HG02884 (cell line): ENCODE measurements around the gene TREH.

Experiments used
- ATAC-seq: cut with Tn5 transposase; IDR thresholded peaks from one replicate; pipeline ENCODE4 v1.9.1; 2021; ENCODE audit warnings: mild to moderate bottlenecking, moderate library complexity; ENCODE audit not compliant: unreplicated experiment

TREH gene

DNA sequence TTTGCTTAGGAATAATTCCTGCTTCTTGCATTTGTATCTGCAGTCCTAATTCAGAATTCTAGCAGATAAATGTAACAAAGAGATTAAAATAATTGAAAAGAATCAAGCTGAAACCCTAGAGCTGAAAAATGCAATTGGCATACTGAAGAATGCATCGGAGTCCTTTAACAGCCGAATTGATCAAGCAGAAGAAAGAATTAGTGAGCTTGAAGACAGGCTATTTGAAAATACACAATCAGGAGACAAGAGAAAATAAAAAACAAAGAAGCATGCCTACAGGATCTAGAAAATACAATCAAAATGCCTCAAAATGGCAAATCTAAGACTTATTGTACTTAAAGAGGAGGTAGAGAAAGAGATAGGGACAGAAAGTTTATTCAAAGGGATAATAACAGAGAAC lies 8.2 kb downstream of the TREH start:
- no peak for ATAC-seq

DNA sequence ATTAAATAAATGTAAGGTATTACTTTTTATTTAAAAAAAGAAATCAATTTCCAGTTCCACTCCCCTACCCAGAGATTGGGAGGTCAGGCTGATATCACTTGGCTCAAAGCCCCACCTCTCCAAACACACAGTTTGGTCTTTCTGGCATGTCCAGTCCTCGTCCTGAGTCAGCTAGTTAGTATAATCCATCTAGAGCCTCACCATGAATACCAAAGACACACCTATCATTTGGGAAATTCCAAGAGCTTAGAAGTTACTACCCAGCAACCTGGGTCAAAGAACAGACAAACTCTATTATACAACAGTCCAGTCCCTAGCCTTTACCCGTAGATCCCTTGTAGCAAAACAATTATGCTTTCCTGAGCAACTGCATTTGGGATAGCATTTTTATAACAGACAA lies 9.4 kb downstream of the TREH start:
- no peak for ATAC-seq

DNA sequence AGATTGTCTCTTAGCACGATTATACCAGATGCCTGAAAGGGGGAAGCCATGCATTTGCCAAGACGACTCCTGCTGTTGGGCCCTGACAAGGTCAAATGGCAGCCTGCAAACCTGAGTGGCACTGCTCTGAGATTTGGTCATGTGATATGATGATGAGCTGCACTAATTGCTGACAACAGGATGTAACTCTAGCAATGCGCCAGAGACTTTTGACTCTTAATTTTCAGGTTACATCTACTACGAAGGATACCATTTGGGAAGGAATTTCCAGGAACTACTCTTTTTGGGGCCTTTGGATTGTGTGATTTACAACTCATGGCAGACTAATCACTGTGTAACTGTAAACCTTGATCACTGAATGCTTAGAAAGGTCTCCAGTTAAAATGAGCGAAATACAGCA lies 13.1 kb downstream of the TREH start:
- ATAC-seq: no peak

DNA sequence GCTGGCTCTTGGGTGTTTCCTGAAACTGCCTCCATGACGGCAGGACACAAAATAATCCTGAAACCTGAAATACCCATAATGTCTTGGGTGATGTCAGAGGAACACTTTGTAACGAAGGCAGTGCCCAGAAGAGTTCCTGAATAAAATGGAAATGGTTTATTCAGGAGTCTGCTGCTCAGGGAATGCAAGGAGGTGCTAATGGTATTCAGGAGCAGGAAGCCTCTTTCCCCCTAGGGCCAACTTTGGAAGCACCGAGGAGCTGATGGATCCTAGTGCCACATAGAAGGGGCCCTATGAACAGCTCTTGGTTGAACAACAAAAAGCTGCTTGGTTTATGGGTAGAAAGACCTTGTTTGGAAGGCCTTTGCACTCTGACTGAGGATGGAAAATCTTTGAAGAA lies 15.5 kb downstream of the TREH start:
- ATAC-seq: no peak

DNA sequence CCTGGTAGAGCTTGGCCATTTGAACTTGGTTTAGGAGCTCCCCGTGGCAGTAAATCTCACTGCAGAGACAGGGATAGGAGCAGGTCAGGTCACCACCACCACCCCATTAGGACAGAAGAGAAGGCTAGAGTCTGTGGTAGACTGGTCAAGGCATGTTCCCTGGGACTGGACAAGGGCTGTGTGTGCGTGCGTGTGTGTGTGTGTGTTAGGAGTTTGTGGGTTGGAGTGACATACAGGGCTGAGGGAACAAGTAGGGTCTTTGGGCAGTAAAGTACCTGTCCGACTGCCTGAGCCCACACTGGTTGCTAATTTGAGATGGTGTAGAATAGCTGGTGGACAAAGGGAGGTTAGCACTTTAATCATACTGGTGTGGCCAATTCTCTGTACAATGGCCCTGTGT lies 16.1 kb downstream of the TREH start:
- no peak for ATAC-seq

DNA sequence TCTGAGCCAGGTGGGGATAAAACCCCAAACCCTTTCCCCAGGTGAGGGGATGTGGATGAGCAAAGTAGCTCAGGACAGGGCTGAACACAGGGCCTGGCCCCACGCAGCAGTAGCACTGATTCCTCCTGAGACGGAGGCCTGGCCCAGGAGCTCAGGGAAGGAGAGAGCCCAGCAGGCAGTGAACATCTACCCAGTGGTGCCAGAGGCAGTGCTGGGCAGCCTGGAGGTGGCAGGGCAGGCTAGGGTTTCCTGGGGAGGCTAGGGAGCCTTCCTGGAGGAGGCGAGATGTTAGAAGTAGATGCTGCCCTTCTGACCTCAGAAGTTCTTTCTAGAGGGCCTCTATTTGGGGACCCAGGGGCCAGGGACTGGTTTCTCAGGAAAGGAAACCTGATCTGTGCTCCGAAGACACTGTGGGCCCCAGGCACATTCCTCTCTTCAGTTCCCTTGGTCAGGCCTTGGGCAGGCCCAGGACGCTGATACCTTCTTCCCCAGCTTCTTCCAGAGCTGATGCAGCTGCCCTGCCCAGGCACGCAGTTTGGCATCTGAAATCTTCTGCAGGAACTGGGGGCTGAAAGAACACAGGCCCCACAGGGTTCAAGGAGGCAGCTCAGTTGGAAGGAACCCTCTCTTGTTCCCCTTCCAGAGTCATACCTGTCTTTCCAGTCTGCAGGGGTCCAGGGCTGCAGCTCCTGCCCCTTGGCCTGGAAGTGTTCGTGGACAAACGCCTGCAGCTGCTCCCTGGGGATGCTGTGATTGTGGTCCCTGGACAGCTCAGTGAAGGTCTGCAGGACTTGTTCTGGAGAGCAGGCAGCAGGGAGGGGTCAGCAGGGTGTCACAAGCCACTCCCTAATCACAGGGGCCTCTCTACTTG lies 16.8 kb downstream of the TREH start:
- ATAC-seq: no peak

DNA sequence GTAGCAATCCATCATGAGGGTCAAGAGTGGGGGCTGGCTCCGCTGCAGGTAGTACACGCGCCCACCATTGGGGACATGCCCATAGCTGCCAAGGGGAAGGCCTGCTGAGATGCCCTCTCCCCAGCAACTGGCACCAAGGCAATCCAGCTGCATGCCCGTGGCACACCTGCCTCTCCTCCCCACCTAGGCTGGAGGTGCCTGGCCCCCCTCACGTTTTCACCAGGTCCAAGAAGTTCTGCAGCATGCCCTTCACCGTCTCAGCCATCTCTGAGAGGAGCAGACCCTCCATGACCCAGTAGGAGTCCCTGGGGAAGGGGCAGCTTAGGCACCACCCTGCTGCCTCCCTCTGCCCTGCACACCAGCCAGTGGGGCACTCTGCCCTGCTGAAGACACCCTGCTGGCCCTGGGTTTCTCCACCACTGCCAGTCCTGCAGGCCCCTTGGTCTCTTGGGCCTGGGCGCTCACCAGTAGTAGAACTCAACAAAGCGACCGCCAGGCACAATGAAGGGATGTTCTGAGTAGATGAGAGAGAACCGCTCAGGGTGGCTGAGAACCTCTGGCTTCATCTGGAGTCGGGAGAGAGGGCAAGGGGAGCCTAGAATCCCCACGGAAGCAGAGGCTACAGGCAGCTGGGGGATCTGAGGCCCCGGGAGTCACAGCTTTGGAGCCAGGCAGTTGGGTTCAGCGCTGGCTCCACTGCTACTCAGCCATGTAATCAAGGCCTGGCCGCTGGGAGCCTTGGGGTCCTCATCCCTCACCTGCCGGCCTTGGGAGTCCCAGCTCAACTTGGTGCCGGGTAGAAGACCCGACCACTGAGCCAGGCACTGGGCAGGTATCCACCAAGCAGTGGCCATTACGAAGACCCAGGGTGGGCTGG lies 17.8 kb downstream of the TREH start:
- ATAC-seq: no peak

DNA sequence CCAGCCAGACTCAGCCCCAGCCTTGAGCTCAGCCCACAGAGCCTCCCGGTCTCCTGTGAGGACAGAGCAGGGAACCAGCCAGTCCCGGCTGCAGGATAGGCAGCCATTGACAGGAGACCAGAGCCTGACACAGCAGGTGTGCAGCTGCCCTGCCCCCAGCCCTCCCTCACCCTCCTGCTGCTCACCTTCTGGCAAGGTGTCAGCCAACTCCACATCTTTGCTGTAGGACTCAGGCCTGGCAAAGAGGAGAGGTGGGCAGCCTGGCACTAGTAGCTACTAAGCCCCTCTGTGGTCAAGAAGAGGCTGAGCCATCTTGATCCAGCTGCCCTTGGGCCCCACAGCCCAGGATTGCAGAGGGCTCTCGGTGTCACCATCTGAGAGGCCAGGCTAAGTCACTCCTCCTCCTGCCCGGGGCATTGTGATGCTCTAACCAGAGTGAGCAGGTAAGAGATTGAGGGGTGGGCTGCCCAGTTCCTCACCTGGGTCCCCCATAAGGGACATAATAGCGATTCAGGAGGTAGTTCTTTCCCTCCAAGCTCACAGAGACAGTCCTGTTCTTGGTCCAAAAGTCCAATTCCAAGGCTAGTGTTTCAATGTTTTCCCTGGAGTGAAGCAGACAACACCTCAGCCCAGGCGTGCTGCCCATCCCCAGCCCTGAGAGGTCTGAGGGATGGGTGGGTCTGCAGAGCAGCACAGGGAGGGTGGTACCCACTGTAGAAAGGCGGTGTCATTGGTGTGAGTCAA lies 18.6 kb downstream of the TREH start:
- ATAC-seq: no peak

DNA sequence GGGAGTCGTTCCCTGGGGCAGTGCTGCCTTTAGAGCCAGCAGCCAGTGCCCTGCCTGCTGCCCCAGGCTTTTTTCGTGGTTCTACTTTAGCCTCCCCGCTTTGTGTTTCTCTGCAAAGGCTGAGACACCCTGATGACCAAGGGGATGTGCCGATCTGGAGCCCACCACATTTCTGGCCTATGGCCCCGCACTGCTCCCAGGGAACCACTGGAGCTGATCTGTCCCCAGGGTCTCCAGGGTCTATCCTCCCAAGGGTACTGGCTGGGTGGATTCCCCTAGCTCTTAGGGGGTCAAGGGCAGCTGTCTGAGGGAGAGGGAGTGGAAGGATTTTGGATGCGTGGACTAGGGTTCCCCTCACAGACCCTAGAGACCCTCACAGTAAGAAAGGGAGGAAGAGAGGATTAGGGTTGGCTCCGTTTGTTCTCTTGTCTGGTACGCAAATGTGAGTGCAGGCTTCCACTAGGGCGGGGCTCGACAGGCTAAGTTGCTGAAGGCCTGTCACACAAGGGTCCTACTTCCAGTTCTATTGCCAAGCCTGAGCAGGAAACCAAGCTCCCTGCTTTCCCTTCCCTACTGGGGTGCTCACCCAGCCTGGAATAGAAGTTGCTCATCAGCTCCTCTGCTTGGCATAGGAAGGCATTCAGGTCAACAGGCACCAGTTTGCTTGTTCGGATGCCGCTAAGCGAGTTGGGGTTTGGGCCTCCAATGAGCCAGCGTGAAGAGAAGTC lies 19.3 kb downstream of the TREH start:
- no peak for ATAC-seq

DNA sequence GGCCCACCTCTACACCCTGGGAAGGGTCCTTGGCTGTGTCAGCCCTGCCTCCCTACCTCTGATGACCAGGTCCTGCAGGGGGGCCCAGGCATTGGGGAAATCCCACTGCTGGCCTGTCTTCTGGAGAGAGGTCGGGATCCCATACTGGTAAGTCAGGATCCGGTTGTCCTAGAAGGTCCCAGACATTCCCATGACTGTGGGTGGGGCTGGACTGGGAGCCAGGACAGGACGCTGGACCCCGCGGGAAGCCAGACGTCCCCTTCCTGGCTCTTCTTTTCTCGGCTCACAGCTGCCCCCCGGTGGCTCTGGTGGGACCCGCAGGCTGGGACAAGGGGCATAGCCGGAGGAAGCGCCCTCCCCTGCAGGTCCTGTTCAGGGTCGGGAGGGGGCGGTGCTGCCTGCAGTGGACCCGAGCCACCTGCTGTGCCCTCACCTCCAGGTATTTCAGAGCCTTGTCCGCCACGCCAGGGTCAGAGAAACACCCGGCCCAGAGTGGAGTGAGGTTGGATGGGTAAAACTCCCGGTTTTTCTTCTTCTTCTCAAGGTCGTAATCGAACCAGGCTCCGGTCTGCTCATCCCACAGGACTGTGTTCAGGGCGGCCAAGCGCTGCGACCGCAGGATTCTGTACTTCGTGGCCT lies 20.0 kb downstream of the TREH start:
- no peak for ATAC-seq

DNA sequence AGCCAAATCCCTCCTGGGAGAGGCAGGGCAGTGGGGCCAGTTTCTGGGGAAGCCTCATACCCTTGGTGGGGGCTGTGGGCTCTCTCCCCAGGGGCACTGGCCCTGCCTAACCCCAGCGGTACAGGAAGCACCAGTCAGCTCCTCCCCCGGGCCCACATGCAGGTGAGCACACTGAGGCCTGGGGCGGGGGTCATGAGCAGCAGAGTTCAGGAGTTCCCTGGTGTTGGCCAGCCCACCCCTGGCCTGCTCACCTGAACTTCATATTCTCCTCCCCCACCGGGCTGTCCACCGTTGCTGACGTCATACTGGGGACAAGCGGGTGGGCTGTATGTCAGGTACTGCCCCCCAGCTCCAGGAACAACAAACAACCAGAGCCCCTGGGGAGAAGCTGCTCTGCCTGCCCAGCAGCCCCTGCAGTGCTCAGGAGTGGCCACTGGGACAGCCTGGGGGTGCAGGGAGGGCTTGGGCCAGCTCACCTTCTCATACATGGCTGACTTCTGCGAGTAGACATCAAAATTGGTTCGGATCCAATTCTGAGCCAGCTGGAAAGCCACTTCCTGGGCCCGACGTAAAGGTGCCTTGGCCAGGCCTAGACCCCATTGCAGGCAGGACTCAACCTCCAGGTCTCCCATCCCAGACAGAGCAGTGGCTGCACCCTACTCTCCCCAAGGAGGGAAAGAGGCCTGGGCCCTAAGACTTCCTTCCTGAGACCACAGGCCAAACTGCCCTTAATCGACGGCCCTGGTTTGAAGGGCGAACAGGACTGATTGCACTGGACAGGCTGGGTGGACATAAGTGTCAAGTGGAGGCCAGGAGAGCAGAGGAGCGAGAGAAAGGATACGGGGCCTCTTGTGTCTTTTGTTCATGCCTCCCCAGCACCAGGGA lies 20.8 kb downstream of the TREH start:
- ATAC-seq: no peak

DNA sequence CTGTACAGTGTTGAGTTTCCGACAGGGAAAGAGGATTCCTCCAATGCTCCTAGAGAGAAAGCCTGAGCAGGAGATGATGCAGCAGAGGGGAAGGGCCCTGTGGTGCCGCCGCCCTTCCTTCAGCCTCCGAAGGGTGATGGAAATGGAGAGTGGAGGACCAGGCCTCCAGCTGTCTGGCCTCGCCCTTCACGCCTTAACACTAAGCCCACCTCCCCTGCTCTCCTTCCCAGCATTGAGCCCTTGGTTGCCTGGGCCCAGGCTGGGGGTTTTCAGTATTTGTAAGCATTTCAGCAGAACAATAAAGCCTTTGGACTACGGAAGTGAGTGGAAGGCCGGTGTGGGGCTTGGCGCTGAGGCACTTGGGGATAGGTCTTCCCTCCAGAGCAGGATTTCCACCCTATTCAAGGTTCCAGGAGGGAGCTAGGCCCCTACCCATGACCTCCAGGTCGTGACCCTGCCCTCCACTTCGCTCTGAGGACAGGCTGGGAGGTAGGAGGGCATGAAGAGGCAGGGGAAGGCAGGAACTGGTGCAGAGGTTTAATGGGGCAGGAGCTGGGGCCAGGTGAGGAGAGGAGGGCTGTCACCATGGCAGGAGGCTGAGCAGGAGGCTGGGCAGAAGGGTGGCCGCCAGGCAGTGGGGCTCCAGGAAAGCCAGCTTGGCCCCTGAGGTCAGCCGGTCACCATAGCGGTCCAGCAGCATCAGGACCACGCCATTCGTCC lies 21.6 kb downstream of the TREH start:
- no peak for ATAC-seq

DNA sequence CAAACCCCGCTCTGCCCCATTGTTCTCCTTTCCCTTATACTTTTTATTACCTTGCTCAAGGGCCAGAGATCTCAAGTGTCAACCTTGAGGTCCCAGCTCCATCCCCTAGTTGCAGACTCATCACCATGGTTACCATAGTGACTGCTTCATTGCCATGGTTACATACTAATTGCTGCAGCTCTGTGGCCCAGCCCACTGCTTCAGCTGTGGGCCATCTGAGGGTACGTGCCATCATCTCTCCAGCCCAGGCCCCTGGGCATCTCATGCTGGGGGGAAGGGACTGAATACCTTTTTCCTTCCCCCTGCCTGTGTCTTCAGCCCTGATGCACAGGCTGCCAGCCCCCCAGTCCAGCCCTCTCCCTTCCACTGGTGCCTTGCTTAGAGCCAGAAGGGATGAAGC lies 22.2 kb downstream of the TREH start:
- no peak for ATAC-seq

DNA sequence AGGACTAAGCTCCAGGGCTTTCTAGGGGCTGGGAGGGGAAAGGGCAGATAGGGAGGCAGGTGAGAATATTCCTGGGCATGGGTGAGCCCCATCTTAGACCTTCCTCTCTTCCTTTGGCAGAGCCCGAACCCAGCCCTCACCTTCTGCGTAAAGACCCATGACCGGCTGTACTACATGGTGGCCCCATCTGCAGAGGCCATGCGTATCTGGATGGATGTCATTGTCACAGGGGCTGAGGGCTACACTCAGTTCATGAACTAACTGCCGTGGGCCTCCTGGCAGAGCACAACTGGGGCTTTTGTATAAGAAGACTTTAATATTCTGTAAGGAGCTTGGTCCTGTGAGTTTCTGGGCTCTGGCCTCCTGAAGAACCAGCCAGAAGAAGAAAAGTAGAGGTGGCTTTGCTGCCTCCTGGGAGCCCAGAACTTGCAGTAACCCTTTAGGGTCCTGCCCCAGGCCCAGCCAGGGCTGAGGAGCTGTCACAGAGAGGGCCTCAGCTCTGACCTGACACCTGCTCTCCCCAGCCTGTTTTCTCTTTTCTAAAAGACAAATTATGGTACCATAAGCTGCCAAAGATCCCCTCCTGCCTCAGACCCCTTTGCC lies 22.8 kb downstream of the TREH start:
- ATAC-seq: no peak

DNA sequence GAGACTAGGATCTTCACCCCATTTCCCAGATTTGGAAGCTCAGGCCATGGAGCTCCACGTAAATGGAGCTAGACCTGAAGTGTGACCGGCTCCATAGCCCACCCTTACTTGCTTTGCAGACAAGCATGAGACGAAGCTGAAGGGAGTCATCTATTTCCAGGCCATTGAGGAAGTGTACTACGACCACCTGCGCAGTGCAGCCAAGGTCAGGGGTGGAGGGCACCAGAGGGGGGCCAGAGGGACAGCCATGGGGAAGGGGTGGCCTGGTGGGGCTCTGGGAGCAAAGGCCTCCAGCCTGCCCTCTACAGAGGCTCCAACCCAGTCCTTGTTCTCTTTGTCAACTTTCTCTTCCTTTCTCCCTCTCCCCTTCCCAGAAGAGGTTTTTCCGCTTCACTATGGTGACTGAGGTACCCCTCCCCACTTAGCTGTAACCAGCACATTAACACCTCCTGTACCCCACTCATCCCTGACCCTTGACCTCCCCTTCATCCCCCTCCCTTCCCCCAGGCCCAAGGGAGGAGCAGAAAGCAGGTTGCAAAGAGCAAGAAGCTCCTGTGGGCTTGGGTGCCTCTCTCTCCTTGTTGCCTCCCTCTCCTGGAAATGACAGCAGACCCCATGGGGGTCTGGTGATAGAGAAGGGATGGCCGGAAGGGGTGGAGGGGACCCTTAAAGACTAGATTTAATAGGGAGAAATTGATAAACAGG lies 23.8 kb downstream of the TREH start:
- no peak for ATAC-seq

DNA sequence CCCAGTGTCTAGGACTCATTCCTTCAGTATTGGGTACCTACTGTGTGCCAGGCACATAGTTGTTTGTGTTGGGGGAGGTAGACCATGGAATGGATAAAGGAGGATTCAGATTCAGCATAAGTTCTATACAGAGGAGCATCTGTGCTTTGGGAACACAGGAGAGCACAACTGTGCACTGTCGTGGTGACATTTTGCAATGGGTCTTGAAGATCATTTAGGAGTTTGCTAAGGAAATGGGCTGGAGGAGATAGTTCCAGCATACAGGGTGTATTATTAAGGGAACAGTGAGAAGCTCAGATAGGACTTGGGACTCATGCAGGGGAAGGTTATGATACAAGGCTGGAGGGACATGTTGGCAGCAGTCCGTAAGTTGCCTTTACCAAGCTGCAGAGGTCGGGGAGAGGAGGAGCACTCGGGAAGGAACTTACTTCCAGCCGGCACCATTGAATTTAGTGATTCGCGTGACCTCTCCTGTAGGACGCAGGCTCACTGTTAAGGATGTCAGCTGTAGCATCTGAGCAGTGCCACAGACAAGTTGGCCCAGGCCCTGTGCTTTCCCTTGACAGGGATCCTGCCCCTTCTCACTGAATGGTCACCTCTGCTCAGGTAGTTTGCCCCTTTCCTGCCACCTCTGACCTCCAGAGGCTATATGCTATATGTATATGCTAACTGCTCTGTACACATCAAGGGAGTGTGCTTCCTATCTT lies 25.6 kb downstream of the TREH start:
- ATAC-seq: no peak

DNA sequence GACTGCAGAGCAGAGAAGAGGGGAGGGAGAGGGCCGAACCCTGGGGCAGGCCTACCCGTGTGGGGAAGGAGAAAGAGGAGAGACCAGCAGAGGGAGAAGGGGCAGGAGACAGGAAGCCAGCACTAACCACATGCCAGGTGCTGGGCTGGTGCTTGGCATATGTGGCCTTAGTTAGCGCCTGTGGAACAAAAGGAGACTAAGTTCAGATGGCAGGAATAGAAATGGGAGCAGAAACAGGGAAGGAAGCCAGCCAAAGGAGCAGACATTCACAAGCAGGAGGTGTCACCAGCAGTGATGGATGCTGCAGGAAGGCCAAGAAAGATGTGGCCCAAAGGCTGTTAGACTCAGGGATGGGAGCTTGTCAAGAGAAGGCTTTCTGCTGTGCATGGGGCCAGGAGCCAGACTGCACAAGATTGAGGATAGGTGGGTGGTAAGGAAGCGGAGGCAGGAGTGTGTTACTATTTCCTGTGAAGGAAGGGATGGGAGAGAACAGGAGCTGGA lies 26.7 kb downstream of the TREH start:
- no peak for ATAC-seq
